Parathyroid adenoma (tissue), 2 donors: Measurements from ENCODE around the gene SCP2.

Experiments used
- H2AFZ ChIP-seq: fragments of 300-600 bp; sonication (generic); one replicate; pipeline ENCODE4 v1.7.0; 2017; ENCODE audit warnings: antibody characterized with exemption, mild to moderate bottlenecking
- H3K27ac ChIP-seq: fragments of 300-600 bp; sonication (generic); one replicate; pipeline ENCODE4 v1.7.0; 2017
- H3K27me3 ChIP-seq: fragments of 300-600 bp; sonication (generic); one replicate; pipeline ENCODE4 v1.7.0; 2017; ENCODE audit warnings: low read length; ENCODE audit not compliant: control insufficient read depth, insufficient read depth
- H3K36me3 ChIP-seq: fragments of 300-600 bp; sonication (generic); one replicate; pipeline ENCODE4 v1.7.0; 2017; ENCODE audit warnings: low read length; ENCODE audit not compliant: control insufficient read depth, insufficient read depth
- H3K4me1 ChIP-seq: fragments of 300-600 bp; sonication (generic); one replicate; pipeline ENCODE4 v1.7.0; 2017; ENCODE audit warnings: control low read depth
- H3K4me2 ChIP-seq: fragments of 300-600 bp; sonication (generic); one replicate; pipeline ENCODE4 v1.7.0; 2017; ENCODE audit warnings: low read length
- H3K4me3 ChIP-seq: fragments of 300-600 bp; sonication (generic); one replicate; pipeline ENCODE4 v1.7.0; 2017; ENCODE audit warnings: low read depth, low read length
- H3K79me2 ChIP-seq: fragments of 300-600 bp; sonication (generic); one replicate; pipeline ENCODE4 v1.7.0; 2017; ENCODE audit warnings: control low read depth
- H3K9ac ChIP-seq: fragments of 300-600 bp; sonication (generic); one replicate; pipeline ENCODE4 v1.7.0; 2017; ENCODE audit warnings: mild to moderate bottlenecking
- H3K9me3 ChIP-seq: fragments of 300-600 bp; sonication (generic); one replicate; pipeline ENCODE4 v1.7.0; 2017; ENCODE audit warnings: low read length; ENCODE audit not compliant: control insufficient read depth
- TF ChIP-seq, protein P1 (sequence below): fragments of 300-600 bp; sonication (generic); IDR thresholded peaks from one replicate; pipeline ENCODE4 v1.7.0; 2017; ENCODE audit warnings: antibody characterized with exemption, mild to moderate bottlenecking
- donor health status: primary hyperparathyroidism.

Gene SCP2

DNA sequence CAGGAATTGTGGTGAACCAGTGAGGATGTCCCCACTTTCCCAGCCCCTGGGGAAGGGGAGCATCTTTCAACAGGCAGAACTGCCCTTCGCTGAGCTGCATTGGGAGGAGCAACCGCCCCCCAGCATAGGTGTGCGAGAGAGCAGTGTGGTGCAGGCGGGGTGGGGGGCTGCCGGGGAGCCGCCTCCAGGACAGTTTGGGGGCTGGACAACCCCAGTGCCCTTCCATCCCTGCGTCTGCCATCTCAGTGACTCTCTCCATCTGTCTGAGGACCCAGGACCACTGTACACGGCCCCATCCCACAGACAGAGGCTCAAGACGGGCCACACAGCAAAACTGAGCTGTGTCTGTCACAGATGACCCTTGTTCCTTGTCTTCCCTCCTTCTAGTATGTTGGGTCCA lies 149.1 kb downstream of the SCP2 start:
- TF ChIP-seq, protein P1, sequence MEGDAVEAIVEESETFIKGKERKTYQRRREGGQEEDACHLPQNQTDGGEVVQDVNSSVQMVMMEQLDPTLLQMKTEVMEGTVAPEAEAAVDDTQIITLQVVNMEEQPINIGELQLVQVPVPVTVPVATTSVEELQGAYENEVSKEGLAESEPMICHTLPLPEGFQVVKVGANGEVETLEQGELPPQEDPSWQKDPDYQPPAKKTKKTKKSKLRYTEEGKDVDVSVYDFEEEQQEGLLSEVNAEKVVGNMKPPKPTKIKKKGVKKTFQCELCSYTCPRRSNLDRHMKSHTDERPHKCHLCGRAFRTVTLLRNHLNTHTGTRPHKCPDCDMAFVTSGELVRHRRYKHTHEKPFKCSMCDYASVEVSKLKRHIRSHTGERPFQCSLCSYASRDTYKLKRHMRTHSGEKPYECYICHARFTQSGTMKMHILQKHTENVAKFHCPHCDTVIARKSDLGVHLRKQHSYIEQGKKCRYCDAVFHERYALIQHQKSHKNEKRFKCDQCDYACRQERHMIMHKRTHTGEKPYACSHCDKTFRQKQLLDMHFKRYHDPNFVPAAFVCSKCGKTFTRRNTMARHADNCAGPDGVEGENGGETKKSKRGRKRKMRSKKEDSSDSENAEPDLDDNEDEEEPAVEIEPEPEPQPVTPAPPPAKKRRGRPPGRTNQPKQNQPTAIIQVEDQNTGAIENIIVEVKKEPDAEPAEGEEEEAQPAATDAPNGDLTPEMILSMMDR = no peak
- H3K27ac ChIP-seq = no peak overlapping the region

DNA sequence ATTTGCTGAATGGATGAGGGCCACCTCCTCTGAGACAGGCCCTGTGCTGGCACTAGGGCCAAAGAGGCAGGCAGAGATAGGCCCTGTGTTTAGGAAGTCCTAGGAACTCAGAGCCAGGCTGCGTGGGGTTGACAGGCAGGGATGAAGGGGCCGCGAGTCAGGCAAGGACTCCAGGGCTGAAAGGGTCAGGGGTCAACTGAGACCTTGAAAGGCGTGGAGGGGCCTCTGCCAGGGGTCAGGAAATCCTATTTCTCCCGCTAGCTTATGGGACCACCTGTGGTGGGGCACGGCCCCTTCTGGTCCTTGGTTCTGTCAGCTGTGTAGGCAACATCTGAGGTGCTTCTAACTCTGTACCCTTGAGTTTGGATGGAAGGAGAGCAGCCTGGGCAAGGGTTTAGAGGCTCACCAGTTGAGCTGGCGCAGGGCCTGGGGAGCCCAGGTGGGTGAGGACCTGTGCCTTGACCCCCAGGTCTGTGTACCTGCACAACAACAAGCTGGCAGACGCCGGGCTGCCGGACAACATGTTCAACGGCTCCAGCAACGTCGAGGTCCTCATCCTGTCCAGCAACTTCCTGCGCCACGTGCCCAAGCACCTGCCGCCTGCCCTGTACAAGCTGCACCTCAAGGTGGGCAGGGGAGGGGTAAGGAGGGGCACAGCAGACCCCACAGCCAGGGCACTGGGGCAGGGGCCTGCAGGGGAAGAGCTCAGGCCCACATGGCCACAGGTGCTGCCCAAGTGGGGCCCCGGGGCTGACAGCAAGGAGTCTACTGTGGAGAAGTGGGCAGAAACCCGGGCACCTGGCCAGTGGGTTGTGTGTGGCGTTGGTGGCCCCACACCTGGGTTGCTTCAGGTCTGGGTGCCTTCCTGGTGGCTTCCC lies 149.9 kb downstream of the SCP2 start:
- Histone ChIP-seq H3K9ac (no peak overlapping the region), H3K9me3 (no peaks in the 10 kb centered on the region), H3K4me2 (no peak overlapping the region), H3K27ac (no peak overlapping the region), H3K4me3 (no peak overlapping the region), H2AFZ (no peak overlapping the region), H3K36me3 (no peaks in the 10 kb centered on the region), H3K4me1 (no peaks in the 10 kb centered on the region), H3K79me2 (no peaks in the 10 kb centered on the region), H3K27me3 (no peaks in the 10 kb centered on the region)
- TF ChIP-seq, protein P1 = no peak

More for the DNA sequence above, 149.1 kb downstream of the SCP2 start:
- Histone ChIP-seq H3K36me3 (no peaks in the 10 kb centered on the region), H3K27me3 (no peaks in the 10 kb centered on the region), H2AFZ (no peak overlapping the region), H3K9me3 (no peaks in the 10 kb centered on the region), H3K4me2 (no peak overlapping the region), H3K9ac (no peak overlapping the region), H3K79me2 (no peaks in the 10 kb centered on the region), H3K4me3 (no peak overlapping the region), H3K4me1 (no peaks in the 10 kb centered on the region)

DNA sequence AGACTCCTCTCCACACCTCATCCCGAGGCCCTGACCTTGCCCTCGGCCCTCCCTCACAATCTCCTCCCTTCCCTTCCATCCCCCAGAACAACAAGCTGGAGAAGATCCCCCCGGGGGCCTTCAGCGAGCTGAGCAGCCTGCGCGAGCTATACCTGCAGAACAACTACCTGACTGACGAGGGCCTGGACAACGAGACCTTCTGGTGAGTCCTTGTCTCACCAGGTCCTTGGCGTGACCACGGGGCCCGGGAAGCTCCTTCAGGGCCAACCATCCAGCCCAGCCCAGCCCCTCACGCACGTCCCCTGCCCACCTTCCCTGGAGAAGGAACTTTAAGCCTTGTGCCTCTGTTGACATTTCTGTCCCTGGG lies 150.5 kb downstream of the SCP2 start:
- Histone ChIP-seq H3K79me2 (no peaks in the 10 kb centered on the region), H3K9ac (no peak overlapping the region), H2AFZ (no peak overlapping the region), H3K27me3 (no peaks in the 10 kb centered on the region), H3K4me3 (no peak overlapping the region), H3K4me2 (no peak overlapping the region), H3K9me3 (no peaks in the 10 kb centered on the region), H3K27ac (no peak overlapping the region), H3K36me3 (no peaks in the 10 kb centered on the region), H3K4me1 (no peaks in the 10 kb centered on the region)
- TF ChIP-seq, protein P1 = no peak

DNA sequence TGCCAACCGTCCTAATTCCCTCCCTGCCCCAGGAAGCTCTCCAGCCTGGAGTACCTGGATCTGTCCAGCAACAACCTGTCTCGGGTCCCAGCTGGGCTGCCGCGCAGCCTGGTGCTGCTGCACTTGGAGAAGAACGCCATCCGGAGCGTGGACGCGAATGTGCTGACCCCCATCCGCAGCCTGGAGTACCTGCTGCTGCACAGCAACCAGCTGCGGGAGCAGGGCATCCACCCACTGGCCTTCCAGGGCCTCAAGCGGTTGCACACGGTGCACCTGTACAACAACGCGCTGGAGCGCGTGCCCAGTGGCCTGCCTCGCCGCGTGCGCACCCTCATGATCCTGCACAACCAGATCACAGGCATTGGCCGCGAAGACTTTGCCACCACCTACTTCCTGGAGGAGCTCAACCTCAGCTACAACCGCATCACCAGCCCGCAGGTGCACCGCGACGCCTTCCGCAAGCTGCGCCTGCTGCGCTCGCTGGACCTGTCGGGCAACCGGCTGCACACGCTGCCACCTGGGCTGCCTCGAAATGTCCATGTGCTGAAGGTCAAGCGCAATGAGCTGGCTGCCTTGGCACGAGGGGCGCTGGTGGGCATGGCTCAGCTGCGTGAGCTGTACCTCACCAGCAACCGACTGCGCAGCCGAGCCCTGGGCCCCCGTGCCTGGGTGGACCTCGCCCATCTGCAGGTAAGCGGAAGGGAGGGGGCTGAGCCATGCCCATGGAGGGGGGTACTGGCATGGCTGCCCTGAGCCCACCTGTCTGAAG lies 151.4 kb downstream of the SCP2 start:
- no peaks in the 10 kb centered on the region for H3K36me3 ChIP-seq
- no peaks in the 10 kb centered on the region for H3K4me1 ChIP-seq
- no peak overlapping the region for H2AFZ ChIP-seq
- no peaks in the 10 kb centered on the region for H3K9me3 ChIP-seq
- H3K4me3 ChIP-seq = no peak overlapping the region
- H3K27me3 ChIP-seq = no peaks in the 10 kb centered on the region
- no peak overlapping the region for H3K27ac ChIP-seq
- no peak overlapping the region for H3K4me2 ChIP-seq
- H3K79me2 ChIP-seq = no peaks in the 10 kb centered on the region
- TF ChIP-seq, protein P1 = no peak
- no peak overlapping the region for H3K9ac ChIP-seq
